PC-3 (cell line): Measurements from ENCODE around the gene ENOX2. TPM values are rescaled to one million over a fixed set of nuclear protein-coding genes. Genes with fewer than 3 reads are reported as not detected.

Experiments
- ATAC-seq: fragments of 200-7000 bp; cut with Tn5 transposase; 2 replicates; pipeline ENCODE4 v1.9.1; 2020; ENCODE audit warnings: mild to moderate bottlenecking, moderate library complexity
- BruUV-seq: library from RNA; stranded (reverse); fragments of 400-500 nt; replicated peaks from 2 replicates; lab custom pipeline; 2021; lab: Mats Ljungman, UMichigan
- CTCF ChIA-PET: fragments of 300-600 bp; sonication (Branson Sonifier 250); formaldehyde crosslinking; loops from one replicate; lab custom pipeline; 2022; ENCODE audit warnings: antibody characterized with exemption; lab: Charles Lee
- POLR2A ChIA-PET: fragments of 300-600 bp; sonication (Branson Sonifier 250); formaldehyde crosslinking; loops from one replicate; lab custom pipeline; 2022; ENCODE audit warnings: antibody characterized with exemption; ENCODE audit not compliant: unreplicated experiment; lab: Charles Lee
- DNase-seq: peaks from one replicate; pipeline ENCODE4 v3.0.0-alpha.2; 2015
- H2AFZ ChIP-seq: fragments of 300-600 bp; sonication (generic); 2 replicates; pipeline ENCODE4 v1.6.0; 2016; ENCODE audit warnings: antibody characterized with exemption, low read length
- H3F3A ChIP-seq: fragments of 300-600 bp; sonication (generic); one replicate; pipeline ENCODE4 v1.6.0; 2017; ENCODE audit warnings: antibody characterized with exemption, low read length, control low read depth, mild to moderate bottlenecking; ENCODE audit not compliant: unreplicated experiment
- H3K27ac ChIP-seq: fragments of 300-600 bp; sonication (generic); 2 replicates; pipeline ENCODE4 v1.5.1; 2016; ENCODE audit warnings: mild to moderate bottlenecking, low read length
- H3K27me3 ChIP-seq: fragments of 300-600 bp; sonication (generic); 2 replicates; pipeline ENCODE4 v1.6.1; 2016; ENCODE audit warnings: low read length, mixed read lengths
- H3K36me3 ChIP-seq: fragments of 300-600 bp; sonication (generic); 2 replicates; pipeline ENCODE4 v1.6.1; 2016; ENCODE audit warnings: low read depth, mixed run types, low read length, mixed read lengths
- H3K4me1 ChIP-seq: fragments of 300-600 bp; sonication (generic); 2 replicates; pipeline ENCODE4 v1.5.1; 2016; ENCODE audit warnings: low read length; ENCODE audit not compliant: insufficient read depth
- H3K4me2 ChIP-seq: fragments of 300-600 bp; sonication (generic); 2 replicates; pipeline ENCODE4 v1.6.0; 2016; ENCODE audit warnings: low read length
- H3K4me3 ChIP-seq: fragments of 300-600 bp; sonication (generic); 2 replicates; pipeline ENCODE4 v1.5.1; 2016; ENCODE audit warnings: mild to moderate bottlenecking, low read length, mixed read lengths
- H3K79me2 ChIP-seq: fragments of 300-600 bp; sonication (generic); 2 replicates; pipeline ENCODE4 v1.6.1; 2017; ENCODE audit warnings: low read length, mixed read lengths
- H3K9ac ChIP-seq: fragments of 300-600 bp; sonication (generic); 2 replicates; pipeline ENCODE4 v1.6.0; 2016; ENCODE audit warnings: mild to moderate bottlenecking, low read length
- H3K9me2 ChIP-seq: fragments of 300-600 bp; sonication (generic); replicated peaks from 2 replicates; pipeline ENCODE4 v1.6.1; 2016; ENCODE audit warnings: mixed run types, low read length, mixed read lengths
- H3K9me3 ChIP-seq: fragments of 300-600 bp; sonication (generic); 2 replicates; pipeline ENCODE4 v1.6.1; 2016; ENCODE audit warnings: low read length, mixed read lengths
- H4K20me1 ChIP-seq: fragments of 300-600 bp; sonication (generic); 2 replicates; pipeline ENCODE4 v1.6.1; 2016; ENCODE audit warnings: low read length, mixed read lengths
- EZH2 ChIP-seq: fragments of 300-600 bp; sonication (generic); IDR thresholded peaks from one replicate; pipeline ENCODE4 v1.6.1; 2017; ENCODE audit warnings: antibody characterized with exemption, mild to moderate bottlenecking, low read length; ENCODE audit not compliant: unreplicated experiment
- EZH2phosphoT487 ChIP-seq: fragments of 300-600 bp; sonication (generic); IDR thresholded peaks from 2 replicates; pipeline ENCODE4 v1.6.1; 2018; ENCODE audit warnings: mild to moderate bottlenecking, antibody characterized with exemption, low read length, borderline replicate concordance
- intact Hi-C: fragments of 100-400 bp; cut with micrococcal nuclease; formaldehyde crosslinking; loops from 2 replicates; pipeline ENCODE4 v1.9.0; 2023
- total RNA-seq: library from RNA; depleted of rRNA; stranded (reverse); fragments of >200 nt; gene quantifications from 2 replicates; pipeline ENCODE4 v1.2.3, GENCODE V29; 2014
- TF ChIP-seq, protein P1 (sequence below): fragments of 300-600 bp; sonication (generic); conservative IDR thresholded peaks from 2 replicates; pipeline ENCODE4 v1.5.1; 2017; ENCODE audit warnings: antibody characterized with exemption, low read depth, mild to moderate bottlenecking, low read length

Gene ENOX2
- total RNA-seq, 1 experiment from 2014 or later, result 11.8 TPM

DNA sequence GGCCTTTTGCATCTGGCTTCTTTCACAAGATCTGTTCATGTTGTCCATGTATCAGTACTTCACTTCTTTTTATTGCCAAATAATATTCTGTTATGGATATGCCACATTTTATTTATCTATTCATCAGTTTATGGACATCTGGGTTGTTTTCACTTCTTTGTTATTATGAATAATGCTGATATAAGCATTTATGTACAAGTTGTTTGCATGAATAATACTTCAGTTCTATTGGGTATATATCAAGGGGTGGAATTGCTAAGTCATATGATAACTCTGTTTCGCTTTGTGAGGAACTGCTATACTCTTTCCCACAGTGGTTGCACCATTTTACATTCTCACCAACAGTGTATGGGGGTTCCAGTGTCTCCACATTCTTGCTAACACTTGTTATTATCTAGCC, 310.8 kb downstream of the ENOX2 start:
- no peaks in the 10 kb centered on the region for H3K27me3 ChIP-seq
- intact Hi-C loops, result no loop called here
- ATAC-seq (no peak), DNase-seq (no peak)
- no peaks in the 10 kb centered on the region for H3F3A ChIP-seq
- no peaks in the 10 kb centered on the region for H3K79me2 ChIP-seq
- BruUV-seq, result no TSS peak
- no peak overlapping the region for H3K4me2 ChIP-seq
- TF ChIP-seq EZH2phosphoT487, result no peak
- TF ChIP-seq, protein P1, sequence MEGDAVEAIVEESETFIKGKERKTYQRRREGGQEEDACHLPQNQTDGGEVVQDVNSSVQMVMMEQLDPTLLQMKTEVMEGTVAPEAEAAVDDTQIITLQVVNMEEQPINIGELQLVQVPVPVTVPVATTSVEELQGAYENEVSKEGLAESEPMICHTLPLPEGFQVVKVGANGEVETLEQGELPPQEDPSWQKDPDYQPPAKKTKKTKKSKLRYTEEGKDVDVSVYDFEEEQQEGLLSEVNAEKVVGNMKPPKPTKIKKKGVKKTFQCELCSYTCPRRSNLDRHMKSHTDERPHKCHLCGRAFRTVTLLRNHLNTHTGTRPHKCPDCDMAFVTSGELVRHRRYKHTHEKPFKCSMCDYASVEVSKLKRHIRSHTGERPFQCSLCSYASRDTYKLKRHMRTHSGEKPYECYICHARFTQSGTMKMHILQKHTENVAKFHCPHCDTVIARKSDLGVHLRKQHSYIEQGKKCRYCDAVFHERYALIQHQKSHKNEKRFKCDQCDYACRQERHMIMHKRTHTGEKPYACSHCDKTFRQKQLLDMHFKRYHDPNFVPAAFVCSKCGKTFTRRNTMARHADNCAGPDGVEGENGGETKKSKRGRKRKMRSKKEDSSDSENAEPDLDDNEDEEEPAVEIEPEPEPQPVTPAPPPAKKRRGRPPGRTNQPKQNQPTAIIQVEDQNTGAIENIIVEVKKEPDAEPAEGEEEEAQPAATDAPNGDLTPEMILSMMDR, result no peak
- no peaks in the 10 kb centered on the region for H3K9me3 ChIP-seq
- ChIA-PET POLR2A (no interaction called here), CTCF (no interaction called here)
- no peak overlapping the region for H2AFZ ChIP-seq
- H3K9ac ChIP-seq, result no peak overlapping the region
- H3K4me1 ChIP-seq, result no peaks in the 10 kb centered on the region
- H3K27ac ChIP-seq, result no peak overlapping the region
- no peaks in the 10 kb centered on the region for H3K36me3 ChIP-seq
- no peaks in the 10 kb centered on the region for H3K9me2 ChIP-seq
- H4K20me1 ChIP-seq, result no peaks in the 10 kb centered on the region
- H3K4me3 ChIP-seq, result no peak overlapping the region

DNA sequence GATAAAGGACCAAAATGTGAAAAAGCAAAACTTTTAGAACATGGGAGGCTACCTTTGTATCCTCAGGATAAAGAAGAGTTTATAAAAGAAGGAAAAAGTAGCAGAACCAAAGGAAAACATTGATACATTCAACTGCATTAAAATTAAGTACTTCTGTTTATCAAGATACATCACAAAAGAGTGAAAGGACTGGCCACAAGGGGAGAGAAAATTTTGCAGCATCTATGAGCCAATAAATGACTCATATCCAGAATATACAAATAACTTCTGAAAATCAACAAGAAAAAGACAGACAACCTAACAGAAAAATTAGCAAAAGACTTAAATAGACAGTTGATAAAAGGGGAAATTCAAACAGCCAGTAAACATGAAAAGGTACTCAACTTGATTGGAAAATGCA, 324.1 kb downstream of the ENOX2 start:
- no peaks in the 10 kb centered on the region for H3K79me2 ChIP-seq
- DNase-seq, result peak; percentile 55
- H3K9ac ChIP-seq, result no peak overlapping the region; the same call in 1 of the 2 replicates
- H2AFZ ChIP-seq, result peak overlapping the region; percentile 66
- BruUV-seq, result no TSS peak
- TF ChIP-seq EZH2 (no peak), EZH2phosphoT487 (no peak)
- TF ChIP-seq, protein P1, result peak; percentile 29; the same call in 1 of the 2 replicates
- H3K9me3 ChIP-seq, result no peaks in the 10 kb centered on the region
- CTCF ChIA-PET, result no interaction called here
- no peaks in the 10 kb centered on the region for H3K36me3 ChIP-seq
- peak overlapping the region; percentile 49; the same call in 1 of the 2 replicates for H3K4me3 ChIP-seq
- H3K9me2 ChIP-seq, result no peaks in the 10 kb centered on the region
- ATAC-seq, result peak; percentile 78
- H3K27ac ChIP-seq, result peak overlapping the region; percentile 71
- H3K4me1 ChIP-seq, result peaks cover 12% of the 10 kb centered on the region
- intact Hi-C loops, result loop anchor here (1.0 to 5.0 kb wide), 4 partner anchors 146 to 323 kb away; partner anchors contain the start of gene ENOX2
- H3K4me2 ChIP-seq, result peak overlapping the region; percentile 77
- POLR2A ChIA-PET, result no interaction called here
- H3F3A ChIP-seq, result no peaks in the 10 kb centered on the region
- H3K27me3 ChIP-seq, result no peaks in the 10 kb centered on the region
- no peaks in the 10 kb centered on the region for H4K20me1 ChIP-seq

DNA sequence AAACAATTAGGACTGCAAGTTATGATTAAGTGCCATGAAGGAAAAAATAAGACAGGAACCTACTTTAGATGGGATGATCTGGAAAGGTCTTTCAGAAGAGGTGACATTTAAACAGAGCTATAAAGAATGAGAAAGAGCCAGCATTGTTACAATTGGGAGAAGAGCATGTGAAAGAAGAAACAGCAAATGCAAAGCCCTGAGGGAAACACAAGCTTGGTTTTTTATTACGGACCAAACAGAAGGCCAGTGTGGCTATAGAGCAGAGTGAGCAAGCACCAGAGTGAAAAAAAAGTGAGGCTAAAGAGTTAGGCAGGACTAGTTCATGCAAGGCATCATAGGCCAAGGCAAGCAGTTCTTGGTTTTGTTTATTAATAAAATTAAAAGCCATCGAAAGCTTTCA, 325.6 kb downstream of the ENOX2 start:
- DNase-seq (no peak), ATAC-seq (no peak)
- no peaks in the 10 kb centered on the region for H3K27me3 ChIP-seq
- no peak overlapping the region for H3K4me2 ChIP-seq
- ChIA-PET POLR2A (no interaction called here), CTCF (no interaction called here)
- H3K4me1 ChIP-seq, result peaks cover 12% of the 10 kb centered on the region
- TF ChIP-seq EZH2phosphoT487 (no peak), EZH2 (no peak)
- TF ChIP-seq, protein P1, result no peak
- BruUV-seq, result no TSS peak
- H3K9me3 ChIP-seq, result no peaks in the 10 kb centered on the region
- no peak overlapping the region for H3K9ac ChIP-seq
- H3F3A ChIP-seq, result no peaks in the 10 kb centered on the region
- H3K27ac ChIP-seq, result no peak overlapping the region
- no peaks in the 10 kb centered on the region for H3K9me2 ChIP-seq
- H2AFZ ChIP-seq, result no peak overlapping the region
- intact Hi-C loops, result loop anchor here (5.0 kb wide), 2 partner anchors 185 to 325 kb away; partner anchors contain the start of gene ENOX2
- no peaks in the 10 kb centered on the region for H3K79me2 ChIP-seq
- no peak overlapping the region for H3K4me3 ChIP-seq
- H3K36me3 ChIP-seq, result no peaks in the 10 kb centered on the region
- H4K20me1 ChIP-seq, result no peaks in the 10 kb centered on the region
